Subcutaneous abdominal adipose tissue (tissue), 5 donors: Measurements from ENCODE around the gene PIGM.

Experiments used
- H3K27ac ChIP-seq: one replicate; pipeline ENCODE4 v1.7.0; 2013; ENCODE audit warnings: low read depth, mild to moderate bottlenecking, inconsistent platforms, low read length, moderate library complexity
- H3K27me3 ChIP-seq, 5 donors: one replicate each; pipeline ENCODE4 v1.7.0; 2013; ENCODE audit warnings: low read length in 5 of 5, inconsistent platforms in 1 of 5; ENCODE audit not compliant: control insufficient read depth in 5 of 5, insufficient read depth in 4 of 5
- H3K36me3 ChIP-seq, 5 donors: one replicate each; pipeline ENCODE4 v1.7.0; 2013; ENCODE audit warnings: low read length in 5 of 5; ENCODE audit not compliant: control insufficient read depth in 5 of 5, insufficient read depth in 5 of 5
- H3K4me1 ChIP-seq, 5 donors: one replicate each; pipeline ENCODE4 v1.7.0; 2013; ENCODE audit warnings: low read length in 5 of 5, mild to moderate bottlenecking in 3 of 5, moderate library complexity in 1 of 5; ENCODE audit not compliant: control insufficient read depth in 5 of 5, insufficient read depth in 5 of 5
- H3K4me3 ChIP-seq, 5 donors: one replicate each; pipeline ENCODE4 v1.7.0; 2013; ENCODE audit warnings: low read length in 5 of 5, low read depth in 1 of 5
- H3K9ac ChIP-seq, 5 donors: one replicate each; pipeline ENCODE4 v1.7.0; 2013; ENCODE audit warnings: low read length in 5 of 5, mild to moderate bottlenecking in 4 of 5, moderate library complexity in 3 of 5
- H3K9me3 ChIP-seq, 5 donors: one replicate each; pipeline ENCODE4 v1.7.0; 2013; ENCODE audit warnings: low read length in 5 of 5; ENCODE audit not compliant: control insufficient read depth in 5 of 5
- donor health status: healthy.
- donor health status: healthy.
- donor health status: healthy.
- donor health status: healthy.
- donor health status: healthy.

Gene PIGM

DNA sequence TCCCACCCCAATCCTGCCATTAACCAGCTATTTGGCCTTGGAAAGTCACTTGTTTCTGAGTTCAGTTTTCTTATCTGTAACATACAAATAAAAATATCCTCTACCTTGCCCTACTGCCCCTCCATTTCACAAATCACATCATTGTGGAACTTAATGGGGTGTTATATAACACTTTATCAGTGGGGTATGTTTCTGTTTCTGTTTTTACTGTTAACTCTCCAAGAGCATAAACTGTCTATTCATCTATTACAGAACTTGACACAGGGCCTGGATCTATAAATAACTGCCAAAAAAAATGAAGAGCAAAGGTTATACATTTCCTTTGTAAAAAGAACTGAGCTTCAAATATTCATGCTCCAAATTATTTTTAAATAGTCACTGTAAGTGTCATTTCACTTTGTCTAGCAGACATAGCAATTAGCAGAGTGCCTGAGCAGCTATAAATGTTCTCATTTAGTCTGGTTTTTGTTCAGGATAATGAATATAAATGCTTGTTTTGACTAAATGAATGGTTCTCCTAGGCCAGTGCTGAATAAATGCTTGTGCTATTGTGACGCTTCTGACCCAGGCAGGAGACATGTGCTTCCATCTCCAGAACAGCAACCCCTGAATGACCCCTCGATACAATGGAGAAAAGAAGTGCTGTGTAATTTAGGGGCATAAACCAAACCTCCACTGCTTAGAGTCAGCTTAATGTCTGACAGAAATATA lies 7.4 kb downstream of the PIGM start:
- peak overlapping the region; percentile 82 for H3K27ac ChIP-seq

DNA sequence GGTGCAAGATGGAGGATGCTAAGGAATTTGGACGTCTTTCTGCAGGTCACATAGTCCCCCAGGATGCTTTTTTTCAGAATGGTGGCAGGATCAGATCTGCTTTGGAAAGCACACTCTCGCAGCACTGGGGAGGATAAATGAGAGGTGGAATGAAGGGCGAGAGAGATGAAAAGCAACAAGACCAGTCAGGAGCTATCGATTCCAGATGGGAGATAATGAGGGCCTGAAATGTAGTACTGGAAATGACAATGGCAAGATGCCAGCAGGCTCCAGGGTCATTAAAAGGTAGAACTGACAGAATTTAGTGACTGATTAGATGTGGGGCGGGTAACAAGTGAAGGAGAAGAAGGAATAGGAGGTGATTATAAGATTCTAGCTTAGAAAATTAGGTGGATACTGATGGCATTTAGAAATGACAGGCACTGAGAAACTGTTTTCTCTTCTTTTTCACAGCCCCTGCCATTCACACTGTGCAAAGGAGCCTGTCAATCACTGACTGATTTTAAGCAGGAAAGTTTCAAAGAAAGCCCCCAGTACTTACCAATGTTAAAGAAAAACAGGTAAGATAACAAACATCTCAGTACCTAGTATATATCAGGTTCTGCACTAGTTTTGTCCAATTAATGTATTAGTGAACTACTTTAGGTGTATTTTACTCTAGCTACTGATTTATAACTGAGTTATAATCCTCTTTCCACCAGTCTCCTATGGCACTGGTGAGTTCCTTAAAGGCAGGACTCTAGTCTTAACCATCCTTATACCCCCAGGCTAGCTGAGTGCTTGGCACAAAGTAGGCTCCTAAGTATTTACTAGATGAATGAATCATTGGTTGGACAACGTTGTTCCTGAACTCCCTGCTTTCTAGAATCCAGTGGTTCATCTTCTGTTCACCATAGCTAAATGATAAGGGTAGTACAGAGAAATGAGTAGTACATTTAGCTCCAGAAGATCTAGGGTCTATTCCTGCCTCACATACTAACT lies 9.2 kb downstream of the PIGM start:
- Histone ChIP-seq H3K4me1 (peaks cover 0 to 19% (median 17%) of the 10 kb centered on the region in 5 donors), H3K36me3 (no peaks in the 10 kb centered on the region), H3K4me3 (no peak overlapping the region), H3K9ac (no peak overlapping the region), H3K9me3 (no peaks in the 10 kb centered on the region), H3K27ac (no peak overlapping the region), H3K27me3 (no peaks in the 10 kb centered on the region)

More for the DNA sequence above, 7.4 kb downstream of the PIGM start:
- H3K4me3 ChIP-seq: no peak overlapping the region
- no peaks in the 10 kb centered on the region for H3K27me3 ChIP-seq
- H3K9me3 ChIP-seq: no peaks in the 10 kb centered on the region
- no peak overlapping the region for H3K9ac ChIP-seq
- H3K36me3 ChIP-seq: no peaks in the 10 kb centered on the region
- peaks cover 0 to 19% (median 17%) of the 10 kb centered on the region in 5 donors for H3K4me1 ChIP-seq

DNA sequence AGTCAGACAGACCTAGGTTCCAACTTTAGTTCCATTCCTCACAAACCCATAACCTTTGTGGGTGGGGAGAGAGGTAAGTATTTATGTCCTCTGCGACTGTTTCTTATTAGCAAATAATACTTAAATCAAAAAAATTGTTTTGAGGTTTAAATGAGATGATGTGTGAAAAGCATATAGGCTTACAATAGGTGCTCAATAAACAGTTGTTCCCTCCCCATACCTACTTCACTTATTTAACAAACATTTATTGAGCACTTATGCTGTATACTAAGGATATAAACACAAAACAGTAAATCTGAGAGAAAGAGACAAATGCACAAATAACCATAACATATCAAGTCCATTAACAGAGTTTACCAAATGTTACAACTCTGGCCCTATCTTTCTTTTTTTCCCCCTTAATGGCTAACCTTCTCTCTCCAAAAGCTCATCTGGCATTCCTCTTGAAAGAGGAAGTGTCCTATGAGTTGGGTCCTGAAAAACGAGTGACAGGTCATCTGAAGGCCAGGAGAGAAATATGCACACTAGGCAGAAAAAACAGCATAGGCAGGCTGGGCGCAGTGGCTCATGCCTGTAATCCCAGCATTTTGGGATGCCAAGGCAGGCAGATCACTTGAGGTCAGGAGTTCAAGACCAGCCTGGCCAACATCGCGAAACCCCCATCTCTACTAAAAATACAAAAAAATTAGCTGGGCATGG lies 10.3 kb downstream of the PIGM start:
- Histone ChIP-seq H3K4me1 (peaks cover 0 to 19% (median 17%) of the 10 kb centered on the region in 5 donors), H3K36me3 (no peaks in the 10 kb centered on the region), H3K9ac (no peak overlapping the region), H3K27me3 (no peaks in the 10 kb centered on the region), H3K27ac (no peak overlapping the region), H3K4me3 (no peak overlapping the region), H3K9me3 (no peaks in the 10 kb centered on the region)

DNA sequence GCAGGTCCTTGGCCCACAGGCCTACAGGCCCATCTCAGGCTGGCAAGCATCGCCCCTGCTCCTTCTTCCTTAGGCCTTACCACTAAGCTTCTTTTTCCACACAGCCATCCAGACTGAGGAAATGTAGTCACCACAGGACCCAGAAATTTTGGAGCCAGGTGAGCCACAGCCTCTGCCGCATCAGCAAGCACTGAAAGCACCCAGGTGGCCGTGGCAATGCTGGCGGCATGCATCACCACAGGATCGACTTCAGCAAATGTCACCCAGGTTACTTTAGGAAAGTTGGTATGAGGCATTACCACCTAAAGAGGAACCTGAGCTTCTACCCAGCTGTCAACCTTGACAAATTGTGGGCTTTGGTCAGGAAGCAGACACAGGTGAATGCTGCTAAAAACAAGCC lies 11.6 kb downstream of the PIGM start:
- no peaks in the 10 kb centered on the region for H3K27me3 ChIP-seq
- H3K36me3 ChIP-seq: no peaks in the 10 kb centered on the region
- no peaks in the 10 kb centered on the region for H3K9me3 ChIP-seq
- H3K4me3 ChIP-seq: no peak overlapping the region
- H3K27ac ChIP-seq: no peak overlapping the region
- peaks cover 0 to 18% (median 14%) of the 10 kb centered on the region in 5 donors for H3K4me1 ChIP-seq
- no peak overlapping the region for H3K9ac ChIP-seq

- no peaks in the 10 kb centered on the region for H3K36me3 ChIP-seq
These were observed 12.9 kb downstream of the PIGM start for GRCh38 chr1:160018900-160019299.

GRCh38 chr1:160018347-160018746 lies 13.4 kb downstream of the PIGM start:
- H3K9ac ChIP-seq: no peak overlapping the region
- H3K36me3 ChIP-seq: no peaks in the 10 kb centered on the region
- H3K9me3 ChIP-seq: no peaks in the 10 kb centered on the region
- no peak overlapping the region for H3K4me3 ChIP-seq
- no peak overlapping the region for H3K27ac ChIP-seq
- peaks cover 0 to under 1% (median 0%) of the 10 kb centered on the region in 5 donors for H3K4me1 ChIP-seq
- no peaks in the 10 kb centered on the region for H3K27me3 ChIP-seq

More at GRCh38 chr1:160018900-160019299, 12.9 kb downstream of the PIGM start:
- Histone ChIP-seq H3K4me1 (peaks cover 0 to 6% (median 5%) of the 10 kb centered on the region in 5 donors), H3K27me3 (no peaks in the 10 kb centered on the region), H3K27ac (no peak overlapping the region), H3K9me3 (no peaks in the 10 kb centered on the region), H3K4me3 (no peak overlapping the region), H3K9ac (no peak overlapping the region)

GRCh38 chr1:160017592-160017991 lies 14.2 kb downstream of the PIGM start:
- no peaks in the 10 kb centered on the region for H3K9me3 ChIP-seq
- H3K4me1 ChIP-seq: no peaks in the 10 kb centered on the region
- H3K27ac ChIP-seq: no peak overlapping the region
- no peak overlapping the region for H3K4me3 ChIP-seq
- no peaks in the 10 kb centered on the region for H3K27me3 ChIP-seq
- H3K9ac ChIP-seq: no peak overlapping the region
- no peaks in the 10 kb centered on the region for H3K36me3 ChIP-seq

DNA sequence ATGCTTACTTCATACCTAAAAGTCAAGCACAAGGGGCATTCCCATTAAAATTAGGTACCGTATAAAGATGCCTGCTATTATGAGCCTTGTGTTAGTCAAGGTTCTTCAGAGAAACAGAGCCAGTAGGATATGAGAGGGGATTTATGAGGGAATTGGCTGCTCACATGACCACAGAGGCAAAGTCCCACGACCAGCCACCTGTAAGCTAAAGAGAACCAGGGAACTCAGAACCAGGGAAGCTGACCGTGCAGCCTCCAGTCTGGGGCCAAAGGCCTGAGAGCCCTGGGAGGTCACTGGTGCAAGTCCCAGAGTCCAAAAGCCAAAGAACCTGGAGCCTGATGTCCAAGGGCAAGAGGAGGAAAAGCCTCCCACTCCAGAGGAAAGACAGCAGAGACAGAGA lies 20.0 kb downstream of the PIGM start:
- H3K4me1 ChIP-seq: no peaks in the 10 kb centered on the region
- H3K9ac ChIP-seq: no peak overlapping the region
- H3K9me3 ChIP-seq: no peaks in the 10 kb centered on the region
- H3K36me3 ChIP-seq: no peaks in the 10 kb centered on the region
- peaks cover 0 to 6% (median 0%) of the 10 kb centered on the region in 5 donors for H3K27me3 ChIP-seq
- no peak overlapping the region for H3K27ac ChIP-seq
- no peak overlapping the region for H3K4me3 ChIP-seq

GRCh38 chr1:160009801-160010200 lies 22.0 kb downstream of the PIGM start:
- Histone ChIP-seq H3K36me3 (no peaks in the 10 kb centered on the region), H3K27ac (no peak overlapping the region), H3K4me1 (no peaks in the 10 kb centered on the region)

More at GRCh38 chr1:160009801-160010200, 22.0 kb downstream of the PIGM start:
- Histone ChIP-seq H3K9ac (no peak overlapping the region), H3K27me3 (peaks cover 0 to 6% (median 0%) of the 10 kb centered on the region in 5 donors), H3K4me3 (no peak overlapping the region), H3K9me3 (no peaks in the 10 kb centered on the region)
